Activated CD8-positive, alpha-beta memory T cell treated with anti-CD3 and anti-CD28 coated beads, Interleukin-2, amount 10 ng/mL, durations not matched to agents 7 days and 5 days (primary cell): ENCODE results near the gene NFAM1. TPM values are rescaled to one million over a fixed set of nuclear protein-coding genes. Genes with fewer than 3 reads are reported as not detected.

Source experiments
- ATAC-seq: fragments of 150-1000 bp; cut with Tn5 transposase; one replicate; pipeline ENCODE4 v1.10.0; 2021; ENCODE audit warnings: moderate library complexity
- CTCF ChIA-PET: fragments of 350-600 bp; sonication (Branson Sonifier 250); formaldehyde crosslinking; loops from one replicate; lab custom pipeline; 2021; ENCODE audit warnings: antibody characterized with exemption; lab: Charles Lee
- DNase-seq: peaks from one replicate; pipeline ENCODE4 v3.0.0-alpha.2; 2020
- H3K27ac Mint-ChIP-seq: one replicate; pipeline ENCODE4 v1.8.0; 2021; ENCODE audit warnings: mild to moderate bottlenecking, mixed read lengths
- H3K27me3 Mint-ChIP-seq: one replicate; pipeline ENCODE4 v1.8.0; 2021; ENCODE audit warnings: mixed read lengths
- H3K36me3 Mint-ChIP-seq: one replicate; pipeline ENCODE4 v1.8.0; 2021; ENCODE audit warnings: mild to moderate bottlenecking, mixed read lengths
- H3K4me1 Mint-ChIP-seq: one replicate; pipeline ENCODE4 v1.8.0; 2021; ENCODE audit warnings: mixed read lengths
- H3K4me3 Mint-ChIP-seq: one replicate; pipeline ENCODE4 v1.8.0; 2021; ENCODE audit warnings: mild to moderate bottlenecking, moderate library complexity, mixed read lengths
- H3K9me3 Mint-ChIP-seq: one replicate; pipeline ENCODE4 v1.8.0; 2022; ENCODE audit warnings: low read depth, mixed read lengths
- total RNA-seq, 2 experiments: library from RNA; stranded (reverse); gene quantifications; one replicate each; pipeline ENCODE4 v1.2.3, GENCODE V29; 2021

The NFAM1 gene
- total RNA-seq, 2 experiments from 2014 or later, result 0.07 TPM; not detected in 1

- DNase-seq (no peak), ATAC-seq (no peak)
- Mint-ChIP-seq H3K36me3 (no peaks in the 10 kb centered on the region), H3K4me1 (peaks cover 3% of the 10 kb centered on the region), H3K27me3 (peaks cover 14% of the 10 kb centered on the region), H3K4me3 (no peak overlapping the region), H3K9me3 (no peaks in the 10 kb centered on the region), H3K27ac (no peak overlapping the region)
- CTCF ChIA-PET, result no interaction called here
Observed at GRCh38 chr22:42418811-42419242, 13.4 kb downstream of the NFAM1 start.

GRCh38 chr22:42417645-42418305, 14.4 kb downstream of the NFAM1 start:
- H3K4me1 Mint-ChIP-seq, result peaks cover 3% of the 10 kb centered on the region
- H3K36me3 Mint-ChIP-seq, result no peaks in the 10 kb centered on the region
- ATAC-seq (no peak), DNase-seq (no peak)
- CTCF ChIA-PET, result no interaction called here
- no peaks in the 10 kb centered on the region for H3K9me3 Mint-ChIP-seq
- H3K4me3 Mint-ChIP-seq, result no peak overlapping the region
- H3K27ac Mint-ChIP-seq, result no peak overlapping the region
- peaks cover 14% of the 10 kb centered on the region for H3K27me3 Mint-ChIP-seq

GRCh38 chr22:42416671-42417230, 15.5 kb downstream of the NFAM1 start:
- Mint-ChIP-seq H3K27me3 (peaks cover 14% of the 10 kb centered on the region), H3K9me3 (no peaks in the 10 kb centered on the region), H3K4me1 (peaks cover 3% of the 10 kb centered on the region), H3K4me3 (no peak overlapping the region), H3K36me3 (no peaks in the 10 kb centered on the region), H3K27ac (no peak overlapping the region)
- no peak for ATAC-seq
- DNase-seq, result no peak
- CTCF ChIA-PET, result no interaction called here

GRCh38 chr22:42414565-42415303, 17.5 kb downstream of the NFAM1 start:
- Mint-ChIP-seq H3K4me3 (no peak overlapping the region), H3K4me1 (no peaks in the 10 kb centered on the region), H3K9me3 (no peaks in the 10 kb centered on the region), H3K36me3 (no peaks in the 10 kb centered on the region), H3K27ac (no peak overlapping the region), H3K27me3 (peaks cover 8% of the 10 kb centered on the region)
- ATAC-seq, result no peak
- CTCF ChIA-PET, result interaction anchor here (0.8 kb wide), 1 partner anchor 474 kb away, joined by 3 read pairs; no protein-coding TSS in a partner anchor
- DNase-seq, result no peak

- no peaks in the 10 kb centered on the region for H3K4me1 Mint-ChIP-seq
- DNase-seq (no peak), ATAC-seq (no peak)
- H3K4me3 Mint-ChIP-seq, result no peak overlapping the region
- H3K9me3 Mint-ChIP-seq, result no peaks in the 10 kb centered on the region
- no peak overlapping the region for H3K27ac Mint-ChIP-seq
- CTCF ChIA-PET, result no interaction called here
- H3K36me3 Mint-ChIP-seq, result no peaks in the 10 kb centered on the region
- H3K27me3 Mint-ChIP-seq, result peaks cover 2% of the 10 kb centered on the region
Observed at GRCh38 chr22:42414021-42414420, 18.2 kb downstream of the NFAM1 start.

- Mint-ChIP-seq H3K4me3 (no peak overlapping the region), H3K27ac (no peak overlapping the region), H3K36me3 (no peaks in the 10 kb centered on the region), H3K9me3 (no peaks in the 10 kb centered on the region), H3K27me3 (no peaks in the 10 kb centered on the region), H3K4me1 (no peaks in the 10 kb centered on the region)
- DNase-seq, result no peak
- ATAC-seq, result no peak
- CTCF ChIA-PET, result interaction anchor here (1.0 kb wide), 1 partner anchor 12 kb away, joined by 3 read pairs; no protein-coding TSS in a partner anchor
Observed at GRCh38 chr22:42412744-42413333, 19.4 kb downstream of the NFAM1 start.

- CTCF ChIA-PET, result no interaction called here
- Mint-ChIP-seq H3K4me3 (no peak overlapping the region), H3K27me3 (no peaks in the 10 kb centered on the region), H3K4me1 (no peaks in the 10 kb centered on the region), H3K9me3 (no peaks in the 10 kb centered on the region), H3K36me3 (no peaks in the 10 kb centered on the region), H3K27ac (no peak overlapping the region)
- ATAC-seq, result no peak
- DNase-seq, result no peak
Observed at GRCh38 chr22:42410708-42411107, 21.5 kb downstream of the NFAM1 start.

DNA sequence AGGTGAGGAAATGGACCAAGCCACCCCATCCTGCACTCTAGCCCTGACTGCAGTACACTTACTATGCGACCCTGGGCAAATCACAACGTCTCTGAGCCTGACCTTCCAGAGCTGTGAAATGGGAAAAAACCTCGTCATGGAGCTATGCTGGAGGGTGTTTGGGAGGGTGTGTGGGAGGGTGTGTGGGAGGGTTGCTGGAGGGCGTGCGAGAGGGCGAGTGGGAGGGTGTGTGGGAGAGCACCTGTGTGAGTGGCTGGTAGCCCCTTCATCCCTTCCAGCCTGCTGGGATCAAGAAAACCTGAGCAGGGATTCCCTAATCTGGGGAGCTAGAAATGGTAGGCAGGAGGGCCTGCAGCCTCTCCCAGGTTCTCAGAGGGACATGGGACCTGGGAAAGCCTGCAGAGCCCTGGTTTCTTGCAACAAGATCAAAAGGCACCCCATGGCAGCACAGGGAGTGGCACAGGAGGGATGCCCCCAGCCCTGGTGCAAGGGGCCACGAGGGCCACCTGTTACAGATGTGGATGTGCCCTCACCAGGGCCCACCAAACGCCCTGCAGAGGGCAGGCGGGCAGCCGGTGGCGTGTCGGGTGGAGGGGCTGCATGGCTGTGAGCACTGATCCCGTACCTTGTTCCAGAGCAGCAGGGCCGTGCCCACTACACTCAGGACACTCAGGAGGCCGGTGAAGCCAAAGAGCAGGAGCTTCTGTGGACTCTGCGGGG, 23.2 kb downstream of the NFAM1 start:
- CTCF ChIA-PET, result no interaction called here
- no peaks in the 10 kb centered on the region for H3K36me3 Mint-ChIP-seq

GRCh38 chr22:42408276-42408675, 23.9 kb downstream of the NFAM1 start:
- CTCF ChIA-PET, result no interaction called here
- no peak overlapping the region for H3K4me3 Mint-ChIP-seq
- ATAC-seq, result no peak

More for the DNA sequence above, 23.2 kb downstream of the NFAM1 start:
- no peak overlapping the region for H3K27ac Mint-ChIP-seq
- no peak for ATAC-seq
- H3K4me3 Mint-ChIP-seq, result no peak overlapping the region
- no peaks in the 10 kb centered on the region for H3K27me3 Mint-ChIP-seq
- no peaks in the 10 kb centered on the region for H3K9me3 Mint-ChIP-seq
- H3K4me1 Mint-ChIP-seq, result no peaks in the 10 kb centered on the region
- DNase-seq, result no peak

GRCh38 chr22:42404266-42404665, 27.9 kb downstream of the NFAM1 start:
- no peak for DNase-seq
- H3K4me1 Mint-ChIP-seq, result no peaks in the 10 kb centered on the region
- H3K4me3 Mint-ChIP-seq, result no peak overlapping the region
- H3K9me3 Mint-ChIP-seq, result no peaks in the 10 kb centered on the region
- ATAC-seq, result no peak
- no peaks in the 10 kb centered on the region for H3K36me3 Mint-ChIP-seq
- CTCF ChIA-PET, result interaction anchor here (0.6 kb wide), 1 partner anchor 40 kb away, joined by 3 read pairs; no protein-coding TSS in a partner anchor
- no peak overlapping the region for H3K27ac Mint-ChIP-seq
- no peaks in the 10 kb centered on the region for H3K27me3 Mint-ChIP-seq

More at GRCh38 chr22:42408276-42408675, 23.9 kb downstream of the NFAM1 start:
- Mint-ChIP-seq H3K4me1 (no peaks in the 10 kb centered on the region), H3K36me3 (no peaks in the 10 kb centered on the region), H3K27me3 (no peaks in the 10 kb centered on the region), H3K9me3 (no peaks in the 10 kb centered on the region), H3K27ac (no peak overlapping the region)
- no peak for DNase-seq

DNA sequence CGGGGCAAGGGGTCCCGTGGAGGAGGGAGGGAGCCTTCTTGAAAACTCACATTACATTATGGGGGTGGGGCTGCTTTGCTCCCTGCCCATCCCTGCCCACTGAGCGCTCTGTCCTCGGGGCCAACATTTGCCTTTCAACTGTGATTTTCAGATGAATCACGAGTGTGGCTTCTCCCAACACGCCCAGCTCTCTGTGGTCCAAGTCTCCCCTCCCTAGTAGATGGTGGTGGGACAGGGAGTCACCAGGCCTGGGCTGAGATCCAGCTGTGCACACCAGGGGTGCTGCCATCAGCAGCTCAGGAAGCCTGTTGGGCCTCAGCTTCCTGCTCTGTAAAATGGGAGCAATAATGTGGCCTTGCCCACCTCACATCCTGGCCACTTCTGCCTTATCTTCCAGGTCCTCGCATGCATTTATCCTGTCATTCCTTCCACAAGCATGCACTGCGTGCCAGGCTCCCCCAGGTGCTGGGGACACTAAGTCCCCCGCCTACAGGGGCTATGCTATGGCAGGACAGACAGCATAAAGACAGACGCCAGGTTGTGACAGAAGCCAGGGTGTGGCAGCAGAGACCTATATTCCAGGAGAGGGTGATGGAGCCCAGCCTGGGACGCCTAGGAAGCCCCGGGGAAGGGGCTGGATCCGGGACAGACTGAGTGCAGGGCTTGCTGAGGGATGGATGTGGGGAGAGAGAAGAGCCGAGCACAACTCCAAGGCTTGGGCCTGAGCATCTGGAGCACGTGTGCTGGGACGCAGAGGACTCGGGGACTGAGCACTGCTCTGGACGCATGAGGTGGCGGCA, 30.5 kb downstream of the NFAM1 start:
- no peaks in the 10 kb centered on the region for H3K27me3 Mint-ChIP-seq
- no peaks in the 10 kb centered on the region for H3K9me3 Mint-ChIP-seq
- peaks cover 7% of the 10 kb centered on the region for H3K4me1 Mint-ChIP-seq
- DNase-seq (no peak), ATAC-seq (no peak)
- CTCF ChIA-PET, result no interaction called here
- no peaks in the 10 kb centered on the region for H3K36me3 Mint-ChIP-seq
- no peak overlapping the region for H3K27ac Mint-ChIP-seq
- no peak overlapping the region for H3K4me3 Mint-ChIP-seq

- Mint-ChIP-seq H3K4me3 (no peak overlapping the region), H3K36me3 (no peaks in the 10 kb centered on the region), H3K27ac (no peak overlapping the region), H3K27me3 (peaks cover 2% of the 10 kb centered on the region), H3K9me3 (no peaks in the 10 kb centered on the region), H3K4me1 (peaks cover 11% of the 10 kb centered on the region)
- DNase-seq, result no peak
- no peak for ATAC-seq
- CTCF ChIA-PET, result interaction anchor here (1.0 kb wide), 1 partner anchor 12 kb away, joined by 3 read pairs; no protein-coding TSS in a partner anchor
Observed at GRCh38 chr22:42400811-42401534, 31.2 kb downstream of the NFAM1 start.
